Globus pallidus (tissue), 1 donor: ENCODE measurements around the gene HIBADH.
"Not testable (repeated sequence)": the region's sequence is repeated elsewhere in the genome, so short reads cannot be mapped to it uniquely, and the experiment has no call there.

Source experiments
- DNase-seq: peaks from one replicate; pipeline ENCODE4 v3.0.0-alpha.2; 2015; ENCODE audit warnings: low spot score

HIBADH gene

DNA sequence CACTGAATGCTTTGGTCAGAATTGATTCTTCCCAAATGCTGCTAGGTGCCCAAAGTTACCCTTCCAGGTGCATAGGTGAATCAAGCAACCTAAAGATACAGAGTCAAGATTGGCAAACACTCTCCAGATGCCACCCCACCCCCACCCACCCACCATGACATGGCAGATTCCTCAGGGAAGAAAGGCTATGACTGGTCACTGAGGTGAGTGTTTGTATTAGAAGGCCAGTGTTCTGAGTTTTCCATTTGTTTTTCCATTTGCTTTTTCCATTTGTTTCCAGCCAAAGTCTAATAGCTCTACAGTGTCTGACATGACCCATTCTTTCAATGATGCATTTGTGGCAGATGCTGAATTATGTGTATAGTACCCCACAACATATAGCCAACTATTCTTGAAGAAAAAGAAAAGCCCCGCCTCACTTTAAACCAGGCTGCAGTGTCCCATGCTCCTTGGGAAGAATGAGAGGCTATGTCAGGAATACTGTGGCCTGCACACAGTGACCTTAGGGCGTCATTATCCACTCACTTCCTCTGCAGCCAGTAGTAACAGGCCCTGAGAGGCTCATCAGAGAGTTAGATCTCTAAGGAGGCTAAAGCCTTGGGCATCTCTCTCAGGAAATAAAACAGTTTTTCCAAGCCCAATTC, 16.1 kb upstream of the HIBADH start:
- no peak for DNase-seq

DNA sequence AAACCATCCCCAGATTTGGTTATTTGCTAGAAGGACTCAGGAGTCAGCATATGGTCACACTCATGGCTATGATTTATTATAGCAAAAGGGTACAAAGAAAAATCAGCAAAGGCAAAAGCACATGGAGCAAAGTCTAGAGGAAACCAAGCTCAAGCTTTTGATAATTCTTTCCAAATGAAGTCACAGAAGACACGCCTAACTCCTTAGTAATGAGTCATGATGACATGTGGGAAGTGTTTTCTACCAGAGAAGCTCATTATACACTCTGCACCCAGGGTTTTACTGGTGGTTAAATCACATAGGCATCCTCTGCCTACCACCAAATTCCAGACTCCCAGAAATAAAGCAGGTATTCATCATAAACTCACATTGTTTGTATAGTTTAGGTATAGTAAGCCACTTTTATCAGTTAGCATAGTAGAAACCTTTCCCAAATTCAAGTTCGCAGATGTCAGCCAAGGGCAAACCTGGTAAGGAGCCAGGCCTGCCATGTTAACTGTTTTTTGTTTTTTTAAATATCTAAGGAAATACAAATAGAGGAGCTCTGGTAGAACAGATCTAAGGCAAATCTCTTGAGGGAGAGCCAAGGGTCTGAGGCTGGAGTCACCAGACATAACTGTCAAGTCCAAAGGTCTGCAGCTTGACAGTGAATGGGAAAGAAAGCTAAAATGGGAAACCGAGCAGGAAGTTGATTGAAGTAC, 15.4 kb upstream of the HIBADH start:
- no peak for DNase-seq

DNA sequence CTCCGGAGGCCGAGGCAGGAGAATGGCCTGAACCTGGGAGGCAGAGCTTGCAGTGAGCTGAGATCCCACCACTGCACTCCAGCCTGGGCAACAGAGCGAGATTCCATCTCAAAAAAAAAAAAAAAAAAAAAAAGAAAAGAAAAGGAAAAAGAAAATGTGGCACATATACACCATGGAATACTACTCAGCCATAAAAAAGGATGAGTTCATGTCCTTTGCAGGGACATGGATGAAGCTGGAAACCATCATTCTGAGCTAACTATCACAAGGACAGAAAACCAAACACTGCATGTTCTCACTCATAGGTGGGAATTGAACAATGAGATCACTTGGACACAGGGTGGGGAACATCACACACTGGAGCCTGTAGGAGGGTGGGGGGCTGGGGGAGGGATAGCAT, 11.4 kb upstream of the HIBADH start:
- not testable (repeated sequence) for DNase-seq

DNA sequence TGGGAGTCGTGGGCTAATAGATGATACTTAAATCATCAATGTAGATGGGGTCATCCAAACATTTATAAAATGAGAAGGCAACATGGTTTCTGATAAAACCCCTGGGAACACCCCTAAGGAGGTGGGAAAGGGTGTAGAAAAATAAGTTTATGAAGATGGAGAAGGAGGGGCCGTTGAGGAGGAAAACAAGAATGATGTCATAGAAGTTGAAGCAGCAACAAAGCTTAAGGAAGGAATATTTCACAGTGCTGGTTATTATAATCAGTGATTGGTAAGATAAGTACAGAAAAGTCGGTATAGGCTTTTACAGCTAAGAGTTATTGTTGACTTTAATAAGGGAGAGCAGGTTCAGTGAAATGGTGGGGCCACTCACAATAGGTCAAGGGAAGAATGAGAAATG, 9.0 kb upstream of the HIBADH start:
- no peak for DNase-seq

DNA sequence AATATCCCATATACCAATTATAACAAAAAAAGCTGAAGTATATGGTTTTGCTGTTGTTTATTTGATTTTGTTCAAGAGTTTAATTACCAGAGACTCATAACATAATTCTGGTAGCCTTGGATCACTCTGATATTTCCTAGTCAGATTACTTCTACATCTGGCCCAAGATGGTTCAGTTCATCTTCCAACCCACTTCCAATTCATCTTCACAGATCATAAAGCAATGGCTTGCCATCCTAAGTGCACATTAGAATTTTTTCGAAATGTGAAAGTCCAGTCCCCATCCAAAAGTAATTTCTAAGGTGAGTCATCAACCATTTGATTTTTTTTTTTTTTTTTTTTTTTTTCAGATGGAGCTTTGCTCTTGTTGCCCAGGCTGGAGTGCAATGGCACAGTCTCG, 8.0 kb upstream of the HIBADH start:
- no peak for DNase-seq

DNA sequence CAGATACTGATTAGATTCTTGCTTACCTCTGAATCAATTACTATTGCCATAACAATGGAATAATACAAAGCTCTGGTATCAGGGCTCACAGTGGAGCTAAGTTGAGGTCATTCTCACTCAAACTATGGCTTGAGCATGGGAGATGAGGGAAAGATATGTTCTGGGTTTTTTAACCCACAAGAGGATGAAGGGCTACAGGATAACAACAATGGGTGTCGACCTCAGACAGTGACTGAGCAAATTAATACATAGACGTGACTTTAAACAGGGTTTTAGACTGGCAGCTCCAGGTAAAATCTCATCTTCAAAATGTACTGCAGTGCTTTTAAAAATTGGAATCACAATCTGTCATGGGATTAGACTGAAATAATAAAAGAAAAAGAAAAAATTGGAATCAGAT, 7.5 kb upstream of the HIBADH start:
- DNase-seq: no peak

DNA sequence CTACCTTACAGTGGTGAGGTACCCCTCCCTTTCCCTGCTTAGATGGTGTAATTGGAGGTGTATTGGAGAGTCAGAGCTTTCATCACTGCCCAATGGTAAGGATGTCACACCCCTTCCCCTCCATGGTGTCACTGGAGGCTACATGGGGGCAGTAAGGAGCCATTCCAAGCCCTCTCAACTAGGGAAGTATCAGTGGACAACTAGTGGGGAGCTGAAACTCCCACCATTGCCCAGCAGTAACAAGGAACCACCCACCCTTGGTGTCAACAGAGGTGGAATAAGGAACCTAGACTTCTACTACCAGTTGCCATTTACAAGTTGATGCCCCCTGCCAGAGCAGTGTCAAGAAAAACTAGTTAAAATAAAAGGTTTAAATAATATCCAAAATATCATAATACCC, 2.8 kb upstream of the HIBADH start:
- DNase-seq: no peak

DNA sequence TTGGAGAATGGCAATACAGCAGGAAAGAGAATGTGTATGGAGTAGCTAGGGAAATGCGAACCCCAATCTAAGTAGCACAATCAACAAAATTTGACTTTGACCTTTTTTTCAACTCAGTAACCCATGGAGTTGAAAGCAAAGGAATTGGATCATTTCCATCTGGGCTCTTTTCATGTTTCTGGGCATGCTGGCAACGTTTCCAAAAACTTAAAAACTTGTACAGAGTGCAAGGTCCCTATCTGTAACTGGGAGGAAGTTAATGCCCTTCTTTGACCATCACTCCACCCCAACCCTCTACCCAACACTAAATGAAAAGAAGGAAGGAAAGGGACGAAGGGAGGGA, 1.3 kb upstream of the HIBADH start:
- DNase-seq: no peak

DNA sequence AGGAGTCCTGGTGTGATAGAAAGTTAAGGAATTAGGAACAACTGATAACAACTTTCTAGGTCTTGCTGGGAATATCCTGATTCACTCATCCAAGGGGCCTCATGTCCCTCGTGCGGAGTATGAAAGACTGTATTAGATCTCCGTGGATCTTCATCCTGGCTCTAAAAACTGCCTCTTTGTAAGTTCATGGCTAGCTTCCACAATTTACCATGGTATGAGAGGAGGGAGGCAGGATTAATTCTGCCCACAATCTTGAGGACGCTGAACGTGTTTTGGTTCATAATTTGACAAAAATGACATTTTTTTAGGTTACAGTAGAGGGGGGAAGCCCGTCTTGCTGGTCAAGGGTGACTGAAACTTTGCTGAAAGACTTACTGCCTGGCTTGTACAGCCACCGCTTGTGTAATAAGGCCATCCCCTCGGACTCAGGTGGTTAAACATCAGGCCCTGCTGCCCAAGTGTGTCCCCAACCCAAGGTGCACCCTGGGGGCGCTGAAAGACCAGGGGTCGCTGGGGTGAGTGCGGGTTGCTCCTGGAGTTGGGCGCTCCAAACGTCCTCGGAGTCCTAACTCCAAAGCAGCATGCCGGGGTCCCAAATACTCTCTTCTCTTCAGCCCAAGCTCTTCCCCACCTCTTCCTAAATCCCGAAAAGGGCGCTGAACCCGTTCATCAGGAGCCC, 733 bp downstream of the HIBADH start:
- DNase-seq: peak; percentile 52

DNA sequence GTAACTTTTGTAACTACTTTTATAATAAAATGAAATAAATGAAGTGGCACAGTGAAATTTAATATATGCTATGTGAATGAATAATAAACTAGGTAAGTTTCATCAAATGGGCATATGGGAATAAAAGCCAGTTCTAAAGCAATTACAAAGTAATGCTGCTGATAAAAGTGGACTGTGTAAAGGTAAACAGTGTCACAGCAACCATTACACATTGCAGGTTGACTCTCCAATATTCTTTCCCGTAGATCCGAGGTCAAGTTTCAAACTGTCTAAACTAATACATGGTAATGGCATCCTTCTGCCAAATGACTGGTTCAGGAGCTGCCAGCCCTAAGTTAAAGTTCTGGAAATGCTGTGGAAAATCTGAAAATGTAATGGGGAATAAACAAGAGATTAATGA, 6.0 kb downstream of the HIBADH start:
- DNase-seq: no peak

DNA sequence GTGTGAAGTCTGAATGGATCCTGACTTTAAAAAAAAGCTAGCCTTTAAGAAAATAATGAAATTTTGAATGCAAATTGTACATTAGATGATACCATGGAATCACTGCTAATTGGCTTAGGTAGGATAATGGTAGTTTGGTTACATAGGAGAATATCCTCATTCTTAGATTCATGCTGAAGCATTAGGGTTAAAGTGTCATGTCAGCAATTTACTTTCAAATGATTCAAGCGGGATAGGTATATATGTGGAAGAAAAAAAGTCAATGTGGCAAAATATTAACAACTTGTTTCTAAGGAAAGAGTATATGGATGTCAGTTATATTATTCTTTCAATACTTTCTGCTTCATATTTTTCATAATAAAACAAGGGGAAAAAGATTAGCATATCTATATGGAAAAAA, 7.5 kb downstream of the HIBADH start:
- DNase-seq: no peak

DNA sequence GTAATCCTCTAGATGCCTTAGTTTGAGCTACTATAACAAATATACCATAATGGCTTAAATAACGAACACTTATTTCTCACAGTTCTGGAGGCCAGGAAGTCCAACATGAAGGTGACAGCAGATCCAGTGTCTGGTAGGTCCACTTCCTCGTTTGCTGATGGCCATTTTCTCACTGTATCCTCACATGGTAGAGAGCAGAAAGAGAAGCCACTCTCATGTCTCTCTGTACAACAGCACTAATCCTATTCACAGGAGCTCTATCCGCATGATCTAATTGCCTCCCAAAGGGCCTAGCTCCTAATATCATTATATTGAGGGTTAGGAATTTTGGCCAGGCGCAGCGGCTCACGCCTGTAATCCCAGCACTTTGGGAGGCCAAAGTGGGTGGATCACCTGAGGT, 10.2 kb downstream of the HIBADH start:
- DNase-seq: no peak

DNA sequence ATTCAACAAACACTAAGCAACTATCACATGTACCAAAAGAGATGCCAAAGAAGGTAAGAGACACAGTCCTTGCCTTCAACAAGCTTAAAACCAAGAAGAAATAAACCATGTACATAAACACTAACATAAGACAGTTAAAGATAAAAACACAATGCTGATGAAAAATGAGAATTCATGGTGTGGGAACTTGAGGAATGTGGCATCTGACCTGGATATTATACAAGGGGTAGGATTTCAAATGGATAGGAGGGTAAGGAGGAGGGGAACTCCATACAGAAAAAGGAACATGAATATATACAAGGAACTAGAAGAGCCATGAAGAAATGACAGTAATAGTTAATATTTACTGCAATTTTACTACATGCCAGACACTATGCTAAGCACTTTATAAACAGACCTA, 11.0 kb downstream of the HIBADH start:
- no peak for DNase-seq

DNA sequence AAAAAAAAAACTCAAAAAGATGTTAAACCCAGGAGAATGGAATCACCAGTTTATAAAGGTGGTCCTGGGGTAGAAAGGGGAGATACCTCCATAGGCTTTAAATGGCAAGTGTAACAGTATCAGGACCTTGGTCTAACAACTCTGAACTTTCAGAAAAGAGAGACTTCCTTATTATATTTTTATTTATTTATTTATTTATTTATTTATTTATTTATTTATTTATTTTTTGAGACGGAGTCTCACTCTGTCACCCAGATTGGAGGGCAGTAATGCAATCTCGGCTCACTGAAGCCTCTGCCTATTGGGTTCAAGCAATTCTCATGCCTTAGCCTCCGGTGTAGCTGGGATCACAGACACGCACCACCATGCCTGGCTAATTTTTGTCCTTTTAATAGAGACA, 12.4 kb downstream of the HIBADH start:
- no peak for DNase-seq

DNA sequence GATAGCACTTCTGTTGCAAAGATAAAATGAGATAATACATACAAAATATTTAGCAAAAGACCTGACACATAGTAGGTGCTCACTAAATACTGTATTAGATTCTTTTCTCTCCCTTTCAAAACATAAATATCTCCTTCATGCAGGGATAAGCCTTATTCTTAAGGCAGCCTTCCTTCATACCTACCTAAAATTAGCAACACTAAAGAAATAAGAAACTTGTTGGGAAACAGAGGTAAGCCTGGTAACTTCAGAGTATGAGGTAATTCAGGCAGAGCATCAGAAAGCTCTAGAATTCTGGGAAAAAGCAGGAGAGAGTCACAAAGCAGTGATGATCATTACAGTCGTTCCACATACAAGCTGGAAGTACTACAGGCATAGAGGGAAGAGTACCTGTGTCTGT, 15.2 kb downstream of the HIBADH start:
- DNase-seq: no peak

DNA sequence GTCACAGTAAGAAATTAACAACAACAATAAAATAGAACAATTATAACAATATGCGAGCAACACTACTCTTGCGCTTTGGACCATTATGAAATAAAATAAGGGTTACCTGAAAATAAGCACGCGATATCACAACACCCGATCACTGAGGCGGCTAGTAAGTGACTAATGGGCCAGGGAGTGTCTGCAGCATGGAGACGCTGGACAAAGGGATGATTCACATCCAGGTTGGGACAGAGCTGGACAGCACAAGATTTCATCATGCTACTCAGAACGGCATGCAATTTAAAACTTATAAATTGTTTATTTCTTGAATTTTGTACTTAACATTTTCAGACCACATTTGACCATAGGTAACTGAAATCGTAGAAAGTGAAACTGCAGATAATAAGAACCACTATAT, 15.6 kb downstream of the HIBADH start:
- no peak for DNase-seq

DNA sequence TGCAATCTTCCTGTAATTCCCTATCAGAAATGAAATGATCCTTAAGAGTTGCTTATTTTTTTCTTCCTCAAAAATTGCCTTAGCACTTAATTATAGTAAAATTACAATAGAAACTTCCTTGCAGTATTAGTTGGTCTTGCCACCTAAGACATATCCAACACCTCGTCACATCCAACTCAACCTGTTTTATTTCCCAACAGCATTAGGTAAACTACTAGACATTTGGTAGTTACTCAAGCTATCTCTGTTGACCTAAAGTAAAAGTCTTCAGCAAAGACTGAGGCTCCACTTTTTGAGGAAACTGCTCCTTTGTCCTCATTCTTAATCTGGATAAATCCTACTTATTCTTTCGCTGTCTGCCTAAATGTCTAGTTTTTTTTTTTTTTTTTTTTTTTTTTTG, 20.4 kb downstream of the HIBADH start:
- no peak for DNase-seq

DNA sequence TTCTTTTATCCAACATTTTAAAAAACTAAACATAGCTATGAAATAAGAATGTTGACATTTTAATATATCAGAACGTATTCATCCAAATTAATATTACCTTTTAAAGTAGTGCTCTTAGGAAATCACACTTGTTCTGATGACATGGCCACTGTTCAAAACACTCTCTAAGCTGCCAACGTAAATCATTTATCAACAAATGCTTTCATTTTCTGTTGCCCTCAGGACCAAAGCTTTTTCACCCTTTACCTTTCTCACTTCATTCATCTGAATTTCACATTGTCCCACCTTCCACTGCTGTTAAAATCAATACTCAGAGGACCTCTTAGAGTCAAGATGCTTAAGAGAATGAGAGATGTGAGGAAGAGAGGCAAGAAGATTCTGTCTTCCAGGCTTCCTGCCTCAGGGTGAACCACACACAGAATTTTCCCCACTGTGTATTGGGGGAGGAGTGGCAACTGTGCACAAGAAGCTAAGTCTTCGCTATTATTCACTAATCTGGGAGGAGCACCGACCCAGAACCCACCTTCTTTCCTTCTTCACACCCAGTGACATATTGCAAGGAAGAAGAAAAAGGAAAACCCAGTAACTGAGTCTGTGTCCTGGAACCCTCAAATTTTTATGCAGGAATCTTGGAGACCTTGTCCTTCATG, 21.0 kb downstream of the HIBADH start:
- no peak for DNase-seq

DNA sequence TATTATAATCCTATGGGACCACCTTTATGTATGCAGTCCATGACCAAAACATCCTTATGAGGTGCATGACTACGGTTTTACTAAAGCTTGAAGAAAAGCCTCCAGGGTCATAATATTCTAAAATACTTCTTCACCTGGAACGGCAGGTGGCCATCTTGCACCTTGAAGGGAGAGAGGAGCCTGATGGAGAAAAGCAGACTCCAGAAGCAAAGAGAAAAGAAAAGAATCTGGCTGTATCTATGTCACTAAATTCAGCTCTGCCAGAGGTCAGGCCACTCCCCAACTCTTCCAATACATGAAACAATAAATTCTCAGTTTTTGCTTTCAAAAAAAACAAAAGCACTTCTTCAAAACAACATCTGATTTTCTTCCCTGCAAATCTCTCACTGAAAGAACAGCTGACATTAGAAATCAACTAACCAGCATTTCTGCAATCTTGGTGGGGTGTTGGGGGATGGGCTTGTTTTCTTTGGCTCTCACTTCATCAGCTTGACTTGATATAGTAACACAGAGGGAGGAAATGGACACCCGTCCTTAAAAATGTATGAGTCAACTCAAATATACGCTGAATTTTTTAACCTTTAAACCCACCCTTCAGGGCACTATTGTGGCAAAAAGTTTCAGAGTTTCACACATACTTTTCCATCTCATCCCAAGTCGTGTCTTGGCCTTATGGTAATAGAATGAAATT, 21.7 kb downstream of the HIBADH start:
- DNase-seq: peak; percentile 42

DNA sequence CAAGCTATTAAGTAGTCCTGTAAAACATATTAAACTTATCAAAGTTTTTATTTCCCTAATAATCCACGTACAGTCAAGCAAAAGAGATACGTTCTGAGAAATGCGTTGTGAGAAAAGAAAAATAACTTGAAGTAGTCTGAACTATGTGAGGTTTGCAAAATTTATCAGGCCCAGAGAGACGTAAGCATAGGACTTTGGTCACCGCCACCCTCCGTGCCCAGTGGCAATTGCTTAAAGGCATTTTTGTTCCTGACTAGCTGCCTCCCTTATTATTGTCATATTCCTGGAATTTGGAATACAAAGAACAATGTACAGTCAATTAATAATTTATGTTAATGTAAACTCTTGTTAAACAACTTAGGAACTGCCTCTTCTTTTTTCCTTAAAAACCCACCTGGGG, 22.8 kb downstream of the HIBADH start:
- DNase-seq: no peak

DNA sequence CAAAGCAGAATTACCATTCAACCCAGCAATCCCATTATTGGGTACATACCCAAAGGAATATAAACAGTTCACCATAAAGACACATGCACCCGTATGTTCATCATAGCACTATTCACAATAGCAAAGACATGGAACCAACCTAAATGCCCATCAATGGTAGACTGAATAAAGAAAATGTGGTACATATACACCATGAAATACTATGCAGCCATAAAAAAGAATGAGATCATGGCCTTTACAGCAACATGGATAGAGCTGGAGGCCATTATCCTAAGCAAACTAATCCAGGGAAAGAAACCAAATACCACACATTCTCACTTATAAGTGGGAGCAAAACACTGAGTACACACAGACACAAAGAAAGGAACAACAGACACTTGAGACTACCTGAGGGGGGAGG, 23.6 kb downstream of the HIBADH start:
- not testable (repeated sequence) for DNase-seq

DNA sequence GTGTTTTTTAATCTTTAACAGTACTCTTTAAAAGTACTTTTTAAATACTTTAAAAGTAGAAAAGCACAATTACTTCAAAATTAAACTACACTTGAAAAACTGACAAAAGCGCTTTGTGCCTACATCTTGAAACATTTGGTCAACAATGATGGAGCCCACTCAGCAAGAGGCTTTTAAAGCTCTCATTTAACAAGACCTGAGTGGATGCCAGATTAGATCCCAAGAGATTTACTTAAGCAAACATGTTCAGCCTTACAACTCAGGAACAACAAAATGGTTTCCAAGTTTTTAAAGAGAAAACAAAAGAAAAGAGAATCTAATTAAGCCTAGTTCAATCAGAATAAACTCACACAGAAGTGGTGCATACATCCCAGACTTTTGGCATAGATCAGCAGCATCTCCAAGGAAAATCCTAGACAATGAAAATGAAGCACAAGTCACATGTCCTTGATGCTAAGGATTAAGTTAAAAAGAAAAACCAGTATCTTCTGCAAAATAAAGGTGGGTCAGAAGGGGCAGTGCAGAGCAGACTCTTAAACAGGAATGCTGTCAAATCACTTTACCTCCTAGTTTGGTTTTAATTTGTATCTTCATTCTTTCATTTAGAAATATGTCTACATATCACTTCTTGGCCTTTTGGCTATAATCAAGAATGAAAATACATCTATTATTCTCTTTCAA, 26.2 kb downstream of the HIBADH start:
- no peak for DNase-seq
